A172 (cell line): ENCODE data around the gene KLRK1. TPM values are rescaled to one million over a fixed set of nuclear protein-coding genes. Genes with fewer than 3 reads are reported as not detected.
"Not testable (repeated sequence)": the region's sequence is repeated elsewhere in the genome, so short reads cannot be mapped to it uniquely, and the experiment has no call there.

Experiments used
- DNase-seq: peaks from one replicate; pipeline ENCODE4 v3.0.0-alpha.2; 2015; ENCODE audit warnings: low spot score
- total RNA-seq: library from RNA; depleted of rRNA; stranded (reverse); fragments of >200 nt; shearing (Covaris generic); gene quantifications from 2 replicates; pipeline ENCODE4 v1.2.3, GENCODE V29; 2014; rRNA removed

KLRK1 gene
- total RNA-seq, 1 experiment from 2014 or later, result not detected

GRCh38 chr12:10362828-10363657 lies 26.8 kb downstream of the KLRK1 start:
- DNase-seq, result no peak

- no peak for DNase-seq
Observed at GRCh38 chr12:10362325-10362724, 27.5 kb downstream of the KLRK1 start.

DNA sequence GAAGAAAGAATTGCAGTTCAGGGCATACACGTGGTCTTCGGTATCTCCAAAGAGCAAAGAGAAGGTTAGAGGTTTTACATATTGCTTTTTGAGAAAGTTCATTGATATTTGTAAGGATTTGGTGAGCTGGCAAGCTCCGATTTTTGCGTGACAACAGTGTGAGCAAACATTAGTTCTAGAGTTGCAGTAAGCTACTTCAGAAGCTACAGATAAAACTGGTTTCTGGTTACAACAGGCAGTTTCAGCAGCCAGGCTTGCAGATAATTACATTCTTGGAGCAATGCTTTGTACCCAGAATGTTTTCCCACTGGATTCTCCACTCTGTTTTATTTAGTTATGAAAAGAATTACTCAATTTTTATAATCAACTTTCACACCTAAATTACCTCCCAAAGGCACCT lies 28.2 kb downstream of the KLRK1 start:
- DNase-seq, result no peak

GRCh38 chr12:10361084-10361483 lies 28.8 kb downstream of the KLRK1 start:
- no peak for DNase-seq

DNA sequence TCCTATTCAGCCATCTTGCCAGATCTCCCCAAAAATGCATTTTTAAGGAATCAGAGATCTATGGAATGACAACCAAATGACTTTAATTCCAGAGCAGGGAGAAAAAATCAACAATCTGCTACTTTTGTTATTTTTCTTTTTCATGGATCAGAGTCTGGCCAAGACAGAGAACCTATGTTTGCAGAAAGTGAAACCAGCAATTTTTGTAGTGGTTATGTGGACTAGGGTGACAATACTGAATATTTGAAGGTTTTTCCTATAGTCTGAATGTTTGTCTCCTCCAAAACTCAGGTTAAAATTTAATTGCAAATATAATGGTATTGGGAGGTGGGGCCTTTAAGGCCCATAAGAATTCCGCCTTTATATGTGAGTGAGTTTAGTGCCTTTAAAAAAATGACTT lies 30.9 kb downstream of the KLRK1 start:
- no peak for DNase-seq

- DNase-seq, result no peak
Observed at GRCh38 chr12:10358131-10358530, 31.7 kb downstream of the KLRK1 start.

DNA sequence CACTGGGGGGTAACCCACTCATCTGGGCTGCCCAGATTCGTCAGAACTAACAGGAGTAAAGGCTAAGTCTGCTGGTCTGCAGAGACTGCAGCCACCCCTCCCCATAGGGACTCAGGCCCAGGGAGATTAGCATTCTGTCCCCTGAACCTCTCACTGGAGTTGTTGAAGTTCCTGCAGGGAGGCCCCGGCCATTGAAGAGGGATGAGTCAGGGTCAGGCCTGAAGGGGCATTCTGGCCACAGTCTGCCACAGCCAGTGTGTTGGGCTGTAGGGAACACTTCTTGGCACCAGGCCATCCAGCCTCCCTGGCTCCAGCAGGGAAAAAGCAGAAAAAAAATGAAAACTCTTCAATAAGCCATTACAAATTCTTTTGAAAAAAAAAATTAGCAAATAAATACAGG lies 35.3 kb downstream of the KLRK1 start:
- DNase-seq, result no peak

GRCh38 chr12:10354071-10354470 lies 35.8 kb downstream of the KLRK1 start:
- no peak for DNase-seq

DNA sequence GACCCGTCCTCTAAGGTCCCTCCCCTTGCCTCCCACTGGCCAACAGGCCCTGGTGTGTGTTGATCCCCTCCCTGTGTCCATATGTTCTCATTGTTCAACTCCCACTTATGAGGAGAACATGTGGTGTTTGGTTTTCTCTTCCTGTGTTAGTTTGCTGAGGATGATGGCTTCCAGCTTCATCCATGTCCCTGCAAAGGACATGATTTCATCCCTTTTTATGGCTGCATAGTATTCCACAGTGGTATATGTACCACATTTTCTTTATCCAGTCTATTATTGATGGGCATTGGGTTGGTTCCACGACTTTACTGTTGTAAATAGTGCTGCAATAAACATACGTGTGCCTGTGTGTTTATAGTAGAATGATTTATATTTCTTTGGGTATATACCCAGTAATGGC lies 38.4 kb downstream of the KLRK1 start:
- not testable (repeated sequence) for DNase-seq

DNA sequence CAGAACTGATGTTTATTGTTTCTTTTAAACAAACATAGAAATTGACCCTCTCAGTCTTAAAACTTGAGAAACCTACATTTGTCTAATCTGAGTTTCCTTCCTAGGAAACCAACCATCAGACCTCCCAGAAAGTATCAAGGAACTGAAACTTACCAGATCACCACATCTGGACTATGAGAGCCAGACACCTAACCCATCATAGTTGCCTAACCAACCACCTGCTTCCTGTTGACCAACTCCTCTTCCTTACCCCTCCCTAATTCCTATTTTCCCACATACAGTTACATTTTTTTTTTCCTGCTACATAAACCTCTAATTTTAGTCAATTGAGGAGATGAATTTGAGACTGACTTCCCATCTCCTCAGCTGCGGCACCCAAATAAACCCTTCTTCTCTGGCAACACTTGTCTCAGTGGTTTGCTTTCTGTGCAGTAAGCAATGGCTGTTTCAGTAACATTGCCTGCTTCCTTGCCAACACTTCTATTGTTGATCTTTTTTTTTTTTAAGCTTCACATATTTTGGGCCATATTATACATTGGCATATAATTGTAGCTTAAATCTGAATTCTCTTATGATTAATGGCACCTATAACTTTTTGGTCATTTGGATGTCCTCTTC lies 47.8 kb downstream of the KLRK1 start:
- DNase-seq, result no peak

DNA sequence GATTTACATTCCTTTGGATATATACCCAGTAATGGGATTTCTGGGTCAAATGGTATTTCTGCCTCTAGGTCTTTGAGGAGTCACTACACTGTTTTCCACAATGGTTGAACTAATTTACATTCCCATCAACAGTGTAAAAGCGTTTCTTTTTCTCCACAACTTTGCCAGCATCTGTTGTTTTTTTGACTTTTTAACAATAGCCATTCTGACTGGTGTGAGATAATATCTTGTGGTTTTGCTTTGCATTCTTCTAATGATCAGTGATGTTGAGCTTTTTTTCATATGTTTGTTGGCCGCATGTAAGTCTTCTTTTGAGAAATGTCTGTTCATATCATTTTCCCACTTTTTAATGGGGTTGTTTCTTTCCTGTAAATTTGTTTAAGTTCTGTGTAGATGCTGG lies 48.9 kb downstream of the KLRK1 start:
- not testable (repeated sequence) for DNase-seq

DNA sequence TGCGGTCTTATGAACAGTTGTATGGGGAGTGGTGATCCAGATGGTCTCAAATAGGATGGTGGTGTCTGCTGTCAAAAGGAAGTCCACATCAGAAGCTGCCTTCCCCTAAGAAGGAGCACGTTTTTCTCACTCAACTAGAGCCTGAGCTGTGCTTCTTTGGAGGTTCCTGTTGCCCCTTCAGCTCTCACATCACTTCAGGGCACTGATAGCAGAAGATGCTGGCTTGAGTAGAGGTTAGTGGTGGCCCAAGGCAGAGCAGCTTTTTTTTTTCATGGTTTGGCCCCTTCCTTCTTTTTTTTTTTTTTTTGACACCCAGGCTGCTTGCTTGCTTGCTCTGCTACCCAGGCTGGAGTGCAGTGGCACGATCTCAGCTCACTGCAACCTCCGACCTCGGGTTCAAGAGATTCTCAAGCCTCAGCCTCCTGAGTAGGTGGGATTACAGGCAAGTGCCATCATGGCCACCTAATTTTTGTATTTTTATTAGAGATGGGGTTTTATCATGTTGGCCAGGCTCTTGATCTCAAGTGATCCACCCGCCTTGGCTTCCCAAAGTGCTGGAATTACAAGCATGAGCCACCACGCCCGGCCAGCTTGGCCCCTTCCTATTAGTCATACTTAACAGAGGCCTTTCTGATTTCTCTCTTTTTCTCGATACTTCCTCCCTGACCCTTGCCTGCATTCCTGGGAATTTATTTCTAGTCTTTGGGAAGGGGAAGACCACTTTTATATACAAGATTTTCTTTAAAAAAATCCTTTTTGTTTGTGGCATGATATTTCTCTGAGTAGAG lies 50.6 kb downstream of the KLRK1 start:
- peak; percentile 27 for DNase-seq

- not testable (repeated sequence) for DNase-seq
Observed at GRCh38 chr12:10338470-10338869, 51.4 kb downstream of the KLRK1 start.

- not testable (repeated sequence) for DNase-seq
Observed at GRCh38 chr12:10336196-10336595, 53.6 kb downstream of the KLRK1 start.

GRCh38 chr12:10331642-10332239 lies 58.1 kb downstream of the KLRK1 start:
- DNase-seq, result peak; percentile 21

- DNase-seq, result not testable (repeated sequence)
Observed at GRCh38 chr12:10328691-10329090, 61.1 kb downstream of the KLRK1 start.

Other genes with a start within 250 kb of the KLRK1 start
- gene OLR1, start 217.9 kb downstream of the KLRK1 start, total RNA-seq, result 26.5 and 27.9 TPM in 2 replicates
- 3.4 and 10.9 TPM in 2 replicates for gene TMEM52B, start 211.0 kb downstream of the KLRK1 start, total RNA-seq
- 20.4 and 20.8 TPM in 2 replicates for gene GABARAPL1, start 177.2 kb downstream of the KLRK1 start, total RNA-seq
- not detected in 2 replicates for gene KLRD1, start 82.2 kb downstream of the KLRK1 start, total RNA-seq
- not detected in 2 replicates for gene KLRC4, start 19.7 kb upstream of the KLRK1 start, total RNA-seq
- gene KLRC3, start 30.6 kb upstream of the KLRK1 start, total RNA-seq, result not detected in 2 replicates
- not detected in 2 replicates for gene KLRC2, start 46.0 kb upstream of the KLRK1 start, total RNA-seq
- gene KLRC1, start 63.3 kb upstream of the KLRK1 start, total RNA-seq, result not detected in 2 replicates
- gene EIF2S3B, start 115.8 kb upstream of the KLRK1 start, total RNA-seq, result 17.1 and 27.3 TPM in 2 replicates
- 28.6 and 35.9 TPM in 2 replicates for gene MAGOHB, start 223.6 kb upstream of the KLRK1 start, total RNA-seq